Parathyroid adenoma (tissue), 2 donors: ENCODE measurements around the gene TMEM86B.

ENCODE experiments used
- H2AFZ ChIP-seq: fragments of 300-600 bp; sonication (generic); one replicate; pipeline ENCODE4 v1.7.0; 2017; ENCODE audit warnings: antibody characterized with exemption, mild to moderate bottlenecking
- H3K27ac ChIP-seq: fragments of 300-600 bp; sonication (generic); one replicate; pipeline ENCODE4 v1.7.0; 2017
- H3K27me3 ChIP-seq: fragments of 300-600 bp; sonication (generic); one replicate; pipeline ENCODE4 v1.7.0; 2017; ENCODE audit warnings: low read length; ENCODE audit not compliant: control insufficient read depth, insufficient read depth
- H3K36me3 ChIP-seq: fragments of 300-600 bp; sonication (generic); one replicate; pipeline ENCODE4 v1.7.0; 2017; ENCODE audit warnings: low read length; ENCODE audit not compliant: control insufficient read depth, insufficient read depth
- H3K4me1 ChIP-seq: fragments of 300-600 bp; sonication (generic); one replicate; pipeline ENCODE4 v1.7.0; 2017; ENCODE audit warnings: control low read depth
- H3K4me2 ChIP-seq: fragments of 300-600 bp; sonication (generic); one replicate; pipeline ENCODE4 v1.7.0; 2017; ENCODE audit warnings: low read length
- H3K4me3 ChIP-seq: fragments of 300-600 bp; sonication (generic); one replicate; pipeline ENCODE4 v1.7.0; 2017; ENCODE audit warnings: low read depth, low read length
- H3K79me2 ChIP-seq: fragments of 300-600 bp; sonication (generic); one replicate; pipeline ENCODE4 v1.7.0; 2017; ENCODE audit warnings: control low read depth
- H3K9ac ChIP-seq: fragments of 300-600 bp; sonication (generic); one replicate; pipeline ENCODE4 v1.7.0; 2017; ENCODE audit warnings: mild to moderate bottlenecking
- H3K9me3 ChIP-seq: fragments of 300-600 bp; sonication (generic); one replicate; pipeline ENCODE4 v1.7.0; 2017; ENCODE audit warnings: low read length; ENCODE audit not compliant: control insufficient read depth
- TF ChIP-seq, protein P1 (sequence below): fragments of 300-600 bp; sonication (generic); IDR thresholded peaks from one replicate; pipeline ENCODE4 v1.7.0; 2017; ENCODE audit warnings: antibody characterized with exemption, mild to moderate bottlenecking
- donor health status: primary hyperparathyroidism.

The TMEM86B gene

DNA sequence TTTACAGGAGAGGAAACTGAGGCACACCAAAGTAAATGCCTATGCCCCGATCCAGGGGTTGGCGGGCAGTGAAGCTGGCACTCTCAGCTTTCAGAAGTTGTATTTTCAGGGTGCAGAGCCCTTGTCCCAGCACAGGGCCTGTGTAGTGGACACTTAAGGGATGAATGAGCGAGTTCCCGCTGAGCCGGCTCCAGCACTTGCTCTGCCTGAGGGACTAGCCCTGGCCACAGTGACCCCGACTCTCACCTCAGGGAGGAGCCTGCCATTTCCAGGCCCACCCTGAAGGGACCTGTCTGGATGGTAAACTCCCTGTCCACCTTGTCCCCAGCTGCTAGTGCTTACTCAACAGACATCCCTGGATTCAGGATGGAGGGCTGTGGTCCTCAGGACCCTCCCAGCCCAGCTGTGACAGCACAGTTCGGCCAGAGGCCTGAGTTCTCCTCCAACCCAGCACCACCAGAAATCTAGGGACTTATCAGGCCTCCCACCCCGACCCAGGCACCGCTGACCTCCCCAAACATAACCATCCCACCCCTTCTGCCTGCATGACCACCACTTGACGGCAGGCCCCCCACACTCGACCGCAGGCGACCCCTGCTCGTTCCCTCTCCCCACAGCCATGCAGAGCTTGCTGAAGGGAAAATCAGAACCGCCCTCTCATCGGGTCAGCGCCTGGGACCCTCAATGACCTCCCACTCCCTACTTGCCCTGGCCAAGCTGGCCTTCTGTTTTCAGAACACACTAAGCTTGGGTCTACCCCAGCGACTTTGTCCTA, 21.9 kb upstream of the TMEM86B start:
- H3K9me3 ChIP-seq, result no peaks in the 10 kb centered on the region
- H3K79me2 ChIP-seq, result peaks cover 67% of the 10 kb centered on the region
- no peak overlapping the region for H3K9ac ChIP-seq
- H3K36me3 ChIP-seq, result no peaks in the 10 kb centered on the region
- H3K4me2 ChIP-seq, result no peak overlapping the region
- H3K27ac ChIP-seq, result peak overlapping the region; percentile 60
- H3K4me1 ChIP-seq, result peaks cover 9% of the 10 kb centered on the region
- H3K4me3 ChIP-seq, result no peak overlapping the region
- TF ChIP-seq, protein P1, sequence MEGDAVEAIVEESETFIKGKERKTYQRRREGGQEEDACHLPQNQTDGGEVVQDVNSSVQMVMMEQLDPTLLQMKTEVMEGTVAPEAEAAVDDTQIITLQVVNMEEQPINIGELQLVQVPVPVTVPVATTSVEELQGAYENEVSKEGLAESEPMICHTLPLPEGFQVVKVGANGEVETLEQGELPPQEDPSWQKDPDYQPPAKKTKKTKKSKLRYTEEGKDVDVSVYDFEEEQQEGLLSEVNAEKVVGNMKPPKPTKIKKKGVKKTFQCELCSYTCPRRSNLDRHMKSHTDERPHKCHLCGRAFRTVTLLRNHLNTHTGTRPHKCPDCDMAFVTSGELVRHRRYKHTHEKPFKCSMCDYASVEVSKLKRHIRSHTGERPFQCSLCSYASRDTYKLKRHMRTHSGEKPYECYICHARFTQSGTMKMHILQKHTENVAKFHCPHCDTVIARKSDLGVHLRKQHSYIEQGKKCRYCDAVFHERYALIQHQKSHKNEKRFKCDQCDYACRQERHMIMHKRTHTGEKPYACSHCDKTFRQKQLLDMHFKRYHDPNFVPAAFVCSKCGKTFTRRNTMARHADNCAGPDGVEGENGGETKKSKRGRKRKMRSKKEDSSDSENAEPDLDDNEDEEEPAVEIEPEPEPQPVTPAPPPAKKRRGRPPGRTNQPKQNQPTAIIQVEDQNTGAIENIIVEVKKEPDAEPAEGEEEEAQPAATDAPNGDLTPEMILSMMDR, result no peak
- H3K27me3 ChIP-seq, result no peaks in the 10 kb centered on the region
- H2AFZ ChIP-seq, result no peak overlapping the region

DNA sequence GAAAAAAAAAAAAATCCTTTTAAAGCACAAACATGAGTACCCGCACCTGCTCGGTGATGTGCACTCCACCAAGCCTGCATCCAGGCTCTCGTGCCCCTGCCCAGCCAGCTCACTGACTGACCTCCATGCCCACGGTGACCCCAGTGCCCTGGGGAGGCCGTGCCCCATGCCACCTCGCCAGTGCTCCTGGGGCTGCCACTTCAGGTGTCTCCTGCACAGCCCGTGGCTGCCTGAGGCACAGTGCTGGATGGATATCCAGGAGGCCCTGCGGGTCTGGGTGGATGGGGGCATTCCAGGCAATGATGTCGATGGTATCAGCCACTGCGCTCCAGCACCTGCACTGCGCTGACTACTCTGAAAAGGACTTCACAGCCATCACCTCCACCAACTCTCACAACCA, 21.3 kb upstream of the TMEM86B start:
- no peaks in the 10 kb centered on the region for H3K27me3 ChIP-seq
- peak overlapping the region; percentile 60 for H3K27ac ChIP-seq
- peaks cover 9% of the 10 kb centered on the region for H3K4me1 ChIP-seq
- peaks cover 69% of the 10 kb centered on the region for H3K79me2 ChIP-seq
- TF ChIP-seq, protein P1, result no peak
- no peak overlapping the region for H3K4me2 ChIP-seq
- H3K36me3 ChIP-seq, result no peaks in the 10 kb centered on the region
- no peaks in the 10 kb centered on the region for H3K9me3 ChIP-seq
- no peak overlapping the region for H3K4me3 ChIP-seq
- no peak overlapping the region for H2AFZ ChIP-seq
- H3K9ac ChIP-seq, result no peak overlapping the region

DNA sequence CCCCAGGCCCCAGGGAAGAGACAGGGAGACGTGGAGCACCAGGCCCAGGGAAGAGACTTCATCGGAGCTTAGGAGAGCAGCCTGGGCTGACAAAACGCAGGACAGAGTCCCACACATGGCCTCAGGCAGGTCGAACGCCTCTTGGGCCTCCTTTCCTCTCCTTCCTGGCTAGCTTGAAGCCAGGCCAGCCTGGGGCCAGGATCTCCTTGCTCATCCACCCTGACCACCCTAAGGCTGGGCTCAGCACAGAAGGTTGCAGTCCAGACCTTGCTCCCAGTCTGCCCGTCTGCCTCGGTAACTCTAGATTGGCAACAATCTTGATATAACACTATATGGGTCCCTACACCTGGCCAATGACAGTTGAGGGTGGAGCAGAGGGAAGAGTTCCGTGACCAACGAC, 20.1 kb upstream of the TMEM86B start:
- Histone ChIP-seq H3K4me3 (no peak overlapping the region), H3K36me3 (no peaks in the 10 kb centered on the region), H2AFZ (no peak overlapping the region), H3K4me2 (no peak overlapping the region), H3K27me3 (no peaks in the 10 kb centered on the region), H3K9ac (no peak overlapping the region), H3K4me1 (peaks cover 9% of the 10 kb centered on the region), H3K79me2 (peaks cover 62% of the 10 kb centered on the region), H3K27ac (no peak overlapping the region), H3K9me3 (no peaks in the 10 kb centered on the region)
- TF ChIP-seq, protein P1, result no peak

DNA sequence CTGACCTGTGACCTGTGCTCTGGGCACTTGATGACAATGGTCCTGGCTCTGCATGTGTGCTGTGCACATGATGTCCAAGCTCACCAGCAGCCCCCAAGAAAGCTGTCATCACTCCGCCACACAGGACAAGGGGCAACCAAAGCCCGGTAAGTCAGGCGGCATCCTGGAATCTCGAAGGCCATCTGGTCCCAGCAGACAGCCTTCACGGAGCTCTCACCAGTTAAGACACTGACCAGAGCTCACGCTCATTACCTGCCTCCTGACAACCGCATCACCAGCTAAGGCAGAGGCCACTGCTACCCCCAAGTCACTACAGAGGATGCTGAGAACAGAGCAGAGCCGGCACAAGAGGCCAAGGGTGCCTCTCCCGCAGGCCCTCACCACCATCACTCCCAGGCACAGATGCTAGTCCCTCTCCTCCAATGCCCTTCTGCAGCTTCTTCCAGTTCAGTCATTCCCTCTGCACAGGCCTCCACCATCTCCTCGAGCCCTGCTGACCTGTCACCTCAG, 19.7 kb upstream of the TMEM86B start:
- H2AFZ ChIP-seq, result no peak overlapping the region
- H3K27me3 ChIP-seq, result no peaks in the 10 kb centered on the region
- peaks cover 9% of the 10 kb centered on the region for H3K4me1 ChIP-seq
- H3K4me3 ChIP-seq, result no peak overlapping the region
- TF ChIP-seq, protein P1, result no peak
- no peak overlapping the region for H3K27ac ChIP-seq
- peaks cover 62% of the 10 kb centered on the region for H3K79me2 ChIP-seq
- H3K9ac ChIP-seq, result no peak overlapping the region
- no peak overlapping the region for H3K4me2 ChIP-seq
- no peaks in the 10 kb centered on the region for H3K9me3 ChIP-seq
- H3K36me3 ChIP-seq, result no peaks in the 10 kb centered on the region
